ENCODE results near the gene VPS26A.

DNA sequence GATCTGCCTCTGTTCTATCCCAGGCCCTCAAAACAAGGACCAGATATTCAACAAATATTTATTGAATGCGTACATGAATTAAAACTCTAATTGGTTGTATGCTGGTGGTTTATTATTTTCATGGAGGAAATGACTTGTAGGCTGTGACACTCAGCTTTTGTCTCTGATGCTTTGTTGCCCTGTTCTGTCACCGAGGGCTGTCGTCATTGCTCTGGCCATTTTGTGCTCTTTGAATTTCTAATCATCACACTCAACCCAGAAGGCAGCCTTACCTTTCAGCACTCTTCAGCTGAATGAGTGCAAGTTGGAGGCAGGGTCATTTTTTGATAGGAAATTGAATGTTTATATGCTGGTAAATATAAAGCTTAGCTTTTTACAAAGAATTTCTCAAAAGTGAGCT is 21.5 kb upstream of the VPS26A start:
- TF ChIP-seq, protein P1, sequence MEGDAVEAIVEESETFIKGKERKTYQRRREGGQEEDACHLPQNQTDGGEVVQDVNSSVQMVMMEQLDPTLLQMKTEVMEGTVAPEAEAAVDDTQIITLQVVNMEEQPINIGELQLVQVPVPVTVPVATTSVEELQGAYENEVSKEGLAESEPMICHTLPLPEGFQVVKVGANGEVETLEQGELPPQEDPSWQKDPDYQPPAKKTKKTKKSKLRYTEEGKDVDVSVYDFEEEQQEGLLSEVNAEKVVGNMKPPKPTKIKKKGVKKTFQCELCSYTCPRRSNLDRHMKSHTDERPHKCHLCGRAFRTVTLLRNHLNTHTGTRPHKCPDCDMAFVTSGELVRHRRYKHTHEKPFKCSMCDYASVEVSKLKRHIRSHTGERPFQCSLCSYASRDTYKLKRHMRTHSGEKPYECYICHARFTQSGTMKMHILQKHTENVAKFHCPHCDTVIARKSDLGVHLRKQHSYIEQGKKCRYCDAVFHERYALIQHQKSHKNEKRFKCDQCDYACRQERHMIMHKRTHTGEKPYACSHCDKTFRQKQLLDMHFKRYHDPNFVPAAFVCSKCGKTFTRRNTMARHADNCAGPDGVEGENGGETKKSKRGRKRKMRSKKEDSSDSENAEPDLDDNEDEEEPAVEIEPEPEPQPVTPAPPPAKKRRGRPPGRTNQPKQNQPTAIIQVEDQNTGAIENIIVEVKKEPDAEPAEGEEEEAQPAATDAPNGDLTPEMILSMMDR (conservative IDR thresholded peaks at IDR 0.05 in 1 of 2, IDR thresholded peaks at IDR 0.05 in 1 of 2; ENCODE audit: extremely low read depth in 1 of 2, insufficient read depth in 1 of 2, low read depth in 1 of 2, low read length in 2 of 2): no peak
- no peak for TF ChIP-seq EZH2 (IDR thresholded peaks at IDR 0.05; ENCODE audit: borderline replicate concordance, low read length)
